ENCODE measurements around the gene TTLL11.

The TTLL11 gene

GRCh38 chr9:121855476-121855875 lies 237.6 kb downstream of the TTLL11 start:
- no peak for DNase-seq (ENCODE audit: low read depth, low spot score)

GRCh38 chr9:121853617-121854395 lies 239.3 kb downstream of the TTLL11 start:
- no peak for DNase-seq (ENCODE audit: low read depth, low spot score)

- no peak for DNase-seq (ENCODE audit: low read depth, low spot score)
Observed at GRCh38 chr9:121852651-121853616, 240.2 kb downstream of the TTLL11 start.

GRCh38 chr9:121852241-121852640 lies 240.9 kb downstream of the TTLL11 start:
- DNase-seq (ENCODE audit: low read depth, low spot score) = no peak

- no peak for DNase-seq (ENCODE audit: low read depth, low spot score)
Observed at GRCh38 chr9:121851641-121852091, 241.4 kb downstream of the TTLL11 start.

GRCh38 chr9:121850366-121850765 lies 242.7 kb downstream of the TTLL11 start:
- no peak for DNase-seq (ENCODE audit: low read depth, low spot score)

- no peak for DNase-seq (ENCODE audit: low read depth, low spot score)
Observed at GRCh38 chr9:121849554-121849953, 243.6 kb downstream of the TTLL11 start.

GRCh38 chr9:121844562-121844961 lies 248.5 kb downstream of the TTLL11 start:
- DNase-seq (ENCODE audit: low read depth, low spot score) = no peak

GRCh38 chr9:121844098-121844497 lies 249.0 kb downstream of the TTLL11 start:
- DNase-seq (ENCODE audit: low read depth, low spot score) = no peak

GRCh38 chr9:121842612-121842978 lies 250.5 kb downstream of the TTLL11 start:
- no peak for DNase-seq (ENCODE audit: low read depth, low spot score)

GRCh38 chr9:121841771-121842611 lies 251.1 kb downstream of the TTLL11 start:
- no peak for DNase-seq (ENCODE audit: low read depth, low spot score)

GRCh38 chr9:121840838-121841760 lies 252.0 kb downstream of the TTLL11 start:
- DNase-seq (ENCODE audit: low read depth, low spot score) = no peak

- DNase-seq (ENCODE audit: low read depth, low spot score) = no peak
Observed at GRCh38 chr9:121839726-121840500, 253.2 kb downstream of the TTLL11 start.

GRCh38 chr9:121838746-121839669 lies 254.1 kb downstream of the TTLL11 start:
- DNase-seq (ENCODE audit: low read depth, low spot score) = no peak

- no peak for DNase-seq (ENCODE audit: low read depth, low spot score)
Observed at GRCh38 chr9:121837113-121837961, 255.8 kb downstream of the TTLL11 start.

GRCh38 chr9:121836366-121836885 lies 256.7 kb downstream of the TTLL11 start:
- DNase-seq (ENCODE audit: low read depth, low spot score) = no peak

- DNase-seq (ENCODE audit: low read depth, low spot score) = no peak
Observed at GRCh38 chr9:121835587-121836365, 257.3 kb downstream of the TTLL11 start.
